Coronary artery (tissue), 2 donors: ENCODE measurements around the gene SGO2.
A peak's percentile ranks its signal among the peaks of the same experiment; 100 is the strongest.

Source experiments
- DNase-seq: peaks from one replicate; pipeline ENCODE4 v3.0.0-alpha.2; 2017; ENCODE audit warnings: low spot score
- H3K27ac ChIP-seq, 2 donors: fragments of 200-600 bp; sonication (generic); one replicate each; pipeline ENCODE4 v1.5.1; 2016 to 2019
- H3K4me3 ChIP-seq: fragments of 200-600 bp; sonication (generic); 2 replicates; pipeline ENCODE4 v1.5.1; 2016; ENCODE audit warnings: mild to moderate bottlenecking, moderate library complexity
- CTCF ChIP-seq: fragments of 200-600 bp; sonication (generic); IDR thresholded peaks from one replicate; pipeline ENCODE4 v1.5.1; 2019; ENCODE audit warnings: antibody characterized with exemption

Gene SGO2

GRCh38 chr2:200613692-200614091 lies 87.7 kb downstream of the SGO2 start:
- no peak for TF ChIP-seq CTCF
- Histone ChIP-seq H3K4me3 (no peak overlapping the region), H3K27ac (no peak overlapping the region)
- no peak for DNase-seq

- DNase-seq: no peak
- TF ChIP-seq CTCF: no peak
- Histone ChIP-seq H3K4me3 (no peak overlapping the region), H3K27ac (no peak overlapping the region)
Measured at GRCh38 chr2:200614249-200614648, 88.2 kb downstream of the SGO2 start.

- Histone ChIP-seq H3K27ac (no peak overlapping the region), H3K4me3 (no peak overlapping the region)
- no peak for TF ChIP-seq CTCF
- DNase-seq: no peak
Measured at GRCh38 chr2:200615247-200615646, 89.2 kb downstream of the SGO2 start.

GRCh38 chr2:200616193-200616592 lies 90.2 kb downstream of the SGO2 start:
- Histone ChIP-seq H3K27ac (no peak overlapping the region), H3K4me3 (no peak overlapping the region)
- TF ChIP-seq CTCF: no peak
- no peak for DNase-seq

GRCh38 chr2:200616656-200617055 lies 90.6 kb downstream of the SGO2 start:
- Histone ChIP-seq H3K4me3 (no peak overlapping the region), H3K27ac (no peak overlapping the region)
- TF ChIP-seq CTCF: no peak
- DNase-seq: no peak

- Histone ChIP-seq H3K4me3 (no peak overlapping the region), H3K27ac (peak overlapping the region in 1 of 2 donors; percentile 42)
- no peak for DNase-seq
- no peak for TF ChIP-seq CTCF
Measured at GRCh38 chr2:200617156-200618053, 91.4 kb downstream of the SGO2 start.

GRCh38 chr2:200618054-200618419 lies 92.0 kb downstream of the SGO2 start:
- no peak for DNase-seq
- Histone ChIP-seq H3K27ac (peak overlapping the region in 1 of 2 donors; percentile 42), H3K4me3 (no peak overlapping the region)
- no peak for TF ChIP-seq CTCF
